CD4-positive, alpha-beta memory T cell (primary cell): ENCODE results near the gene DNAH10. TPM values are rescaled to one million over a fixed set of nuclear protein-coding genes. Genes with fewer than 3 reads are reported as not detected.

Experiments
- CTCF ChIA-PET: fragments of 350-600 bp; sonication (Branson Sonifier 250); formaldehyde crosslinking; loops from one replicate; lab custom pipeline; 2021; ENCODE audit warnings: inconsistent platforms; ENCODE audit not compliant: partially characterized antibody; lab: Charles Lee
- POLR2A ChIA-PET: fragments of 350-600 bp; sonication (Branson Sonifier 250); formaldehyde crosslinking; loops from one replicate; lab custom pipeline; 2021; ENCODE audit not compliant: partially characterized antibody; lab: Charles Lee
- DNase-seq, 5 donors: peaks; one replicate each; pipeline versions ENCODE4 v3.0.0 to v3.0.0-alpha.2; 2020 to 2022; ENCODE audit warnings: mixed read lengths in 1 of 5
- H3K27ac ChIP-seq: one replicate; pipeline ENCODE4 v1.7.0; 2013; ENCODE audit warnings: low read depth, low read length
- H3K27me3 ChIP-seq: 2 replicates; pipeline ENCODE4 v1.7.0; 2013; ENCODE audit warnings: mild to moderate bottlenecking, low read length, moderate library complexity; ENCODE audit not compliant: insufficient read depth
- H3K36me3 ChIP-seq: 2 replicates; pipeline ENCODE4 v1.7.0; 2013; ENCODE audit warnings: mild to moderate bottlenecking, low read length, moderate library complexity; ENCODE audit not compliant: insufficient read depth
- H3K4me1 ChIP-seq: 2 replicates; pipeline ENCODE4 v1.7.0; 2013; ENCODE audit warnings: mild to moderate bottlenecking, low read length, moderate library complexity; ENCODE audit not compliant: insufficient read depth
- H3K4me3 ChIP-seq, 2 donors: one replicate each; pipeline ENCODE4 v1.7.0; 2013; ENCODE audit warnings: low read length in 2 of 2, mild to moderate bottlenecking in 1 of 2
- H3K9me3 ChIP-seq, 2 donors: one replicate each; pipeline ENCODE4 v1.7.0; 2013; ENCODE audit warnings: low read length in 2 of 2, control low read depth in 1 of 2; ENCODE audit not compliant: control insufficient read depth in 1 of 2
- H3K27ac Mint-ChIP-seq, 7 donors: one replicate each; pipeline ENCODE4 v1.8.0; 2020 to 2021; ENCODE audit warnings: mixed read lengths in 7 of 7, mild to moderate bottlenecking in 6 of 7, inconsistent platforms in 3 of 7, moderate library complexity in 3 of 7
- H3K27me3 Mint-ChIP-seq, 2 donors: one replicate each; pipeline ENCODE4 v1.8.0; 2020 to 2021; ENCODE audit warnings: mixed read lengths in 2 of 2
- H3K36me3 Mint-ChIP-seq, 2 donors: one replicate each; pipeline ENCODE4 v1.8.0; 2020 to 2021; ENCODE audit warnings: mixed read lengths in 2 of 2, inconsistent platforms in 1 of 2, mild to moderate bottlenecking in 1 of 2
- H3K4me1 Mint-ChIP-seq, 4 donors: one replicate each; pipeline ENCODE4 v1.8.0; 2020 to 2021; ENCODE audit warnings: mixed read lengths in 4 of 4, mild to moderate bottlenecking in 1 of 4
- H3K4me3 Mint-ChIP-seq, 8 donors: one replicate each; pipeline ENCODE4 v1.8.0; 2020 to 2021; ENCODE audit warnings: mixed read lengths in 8 of 8, mild to moderate bottlenecking in 7 of 8, moderate library complexity in 6 of 8, inconsistent platforms in 3 of 8
- H3K9me3 Mint-ChIP-seq, 8 donors: one replicate each; pipeline ENCODE4 v1.8.0; 2020 to 2021; ENCODE audit warnings: mixed read lengths in 8 of 8, mild to moderate bottlenecking in 5 of 8, inconsistent platforms in 3 of 8, moderate library complexity in 1 of 8
- intact Hi-C: fragments of 100-400 bp; cut with micrococcal nuclease; formaldehyde crosslinking; loops from one replicate; pipeline ENCODE4 v1.15.1; 2023
- polyA plus RNA-seq, 2 donors: library from polyadenylated mRNA; unstranded; fragments of 300-500 nt; fragmentation: Illumina TruSeq; gene quantifications; one replicate each; pipeline ENCODE4 v1.2.3, GENCODE V29; 2021
- total RNA-seq, 2 experiments: library from RNA; stranded (reverse); gene quantifications; one replicate each; pipeline ENCODE4 v1.2.3, GENCODE V29; 2021

The DNAH10 gene
- total and polyA plus RNA-seq, 4 experiments from 2014 or later, result 0.06 to 0.08 (median 0.06) TPM; not detected in 1

GRCh38 chr12:123941000-123941399, 178.9 kb downstream of the DNAH10 start:
- no peak overlapping the region for H3K27ac Mint-ChIP-seq
- H3K4me3 Mint-ChIP-seq, result no peak overlapping the region
- Histone ChIP-seq H3K27ac (no peak overlapping the region), H3K9me3 (no peaks in the 10 kb centered on the region), H3K4me1 (peaks cover 22% of the 10 kb centered on the region), H3K27me3 (no peaks in the 10 kb centered on the region), H3K4me3 (no peak overlapping the region), H3K36me3 (peaks cover 19% of the 10 kb centered on the region)
- H3K36me3 Mint-ChIP-seq, result peaks cover 38 to 42% of the 10 kb centered on the region in 2 donors
- H3K9me3 Mint-ChIP-seq, result peaks cover 0 to 8% (median 0%) of the 10 kb centered on the region in 8 donors
- no peak for DNase-seq
- H3K27me3 Mint-ChIP-seq, result no peaks in the 10 kb centered on the region
- intact Hi-C loops, result no loop called here
- ChIA-PET CTCF (interaction anchor here (1.0 to 1.5 kb wide), 3 partner anchors 8 to 36 kb away, joined by 3 to 4 read pairs (median 3); no protein-coding TSS in a partner anchor), POLR2A (no interaction called here)
- peaks cover 20 to 35% (median 31%) of the 10 kb centered on the region in 4 donors for H3K4me1 Mint-ChIP-seq

- ChIA-PET POLR2A (no interaction called here), CTCF (interaction anchor here (1.0 to 1.5 kb wide), 4 partner anchors 9 to 37 kb away, joined by 3 to 4 read pairs (median 3); no protein-coding TSS in a partner anchor)
- intact Hi-C loops, result no loop called here
- H3K4me1 ChIP-seq, result peaks cover 20% of the 10 kb centered on the region
- Mint-ChIP-seq H3K4me1 (peaks cover 17 to 28% (median 27%) of the 10 kb centered on the region in 4 donors), H3K27me3 (no peaks in the 10 kb centered on the region), H3K4me3 (no peak overlapping the region), H3K27ac (peak overlapping the region in 1 of 7 donors; percentile 6), H3K36me3 (peaks cover 36 to 41% of the 10 kb centered on the region in 2 donors), H3K9me3 (peaks cover 0 to 8% (median 0%) of the 10 kb centered on the region in 8 donors)
- H3K27me3 ChIP-seq, result no peaks in the 10 kb centered on the region
- no peak for DNase-seq
- H3K27ac ChIP-seq, result no peak overlapping the region
- no peak overlapping the region for H3K4me3 ChIP-seq
- H3K9me3 ChIP-seq, result no peaks in the 10 kb centered on the region
- peaks cover 19% of the 10 kb centered on the region for H3K36me3 ChIP-seq
These were observed 179.6 kb downstream of the DNAH10 start for GRCh38 chr12:123941624-123942237.

DNA sequence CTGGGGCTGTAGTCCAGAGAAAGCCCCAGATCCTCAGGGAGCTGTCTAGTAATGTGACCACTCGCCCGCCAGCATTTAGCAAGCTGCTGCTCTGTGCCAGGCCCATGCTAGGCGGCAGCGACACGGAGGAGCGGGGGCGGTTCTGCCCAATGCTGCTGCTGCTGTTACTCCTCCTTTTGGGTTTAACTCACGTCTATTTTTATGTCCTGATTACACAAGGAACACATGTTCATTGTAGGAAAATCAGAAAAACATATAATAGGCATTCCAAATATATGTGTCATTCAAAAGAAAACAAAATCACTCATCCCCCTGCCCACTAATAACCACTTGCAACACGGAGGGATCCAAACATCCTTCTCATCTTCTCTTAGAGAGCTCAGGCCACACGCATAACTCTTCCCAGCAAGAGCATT, 180.1 kb downstream of the DNAH10 start:
- no peak for DNase-seq
- ChIA-PET CTCF (interaction anchor here (1.0 to 1.5 kb wide), 4 partner anchors 10 to 37 kb away, joined by 3 to 4 read pairs (median 3); no protein-coding TSS in a partner anchor), POLR2A (no interaction called here)
- Mint-ChIP-seq H3K27me3 (no peaks in the 10 kb centered on the region), H3K9me3 (peaks cover 0 to 8% (median 0%) of the 10 kb centered on the region in 8 donors), H3K4me1 (peaks cover 17 to 26% (median 25%) of the 10 kb centered on the region in 4 donors), H3K4me3 (no peak overlapping the region), H3K27ac (no peak overlapping the region), H3K36me3 (peaks cover 35 to 41% of the 10 kb centered on the region in 2 donors)
- no peak overlapping the region for H3K4me3 ChIP-seq
- H3K36me3 ChIP-seq, result peaks cover 19% of the 10 kb centered on the region
- H3K4me1 ChIP-seq, result peaks cover 15% of the 10 kb centered on the region
- intact Hi-C loops, result no loop called here
- H3K27ac ChIP-seq, result no peak overlapping the region
- no peaks in the 10 kb centered on the region for H3K27me3 ChIP-seq
- no peaks in the 10 kb centered on the region for H3K9me3 ChIP-seq

GRCh38 chr12:123942911-123943648, 181.0 kb downstream of the DNAH10 start:
- Mint-ChIP-seq H3K27ac (no peak overlapping the region), H3K9me3 (peaks cover 0 to 8% (median 0%) of the 10 kb centered on the region in 8 donors), H3K36me3 (peaks cover 30 to 41% of the 10 kb centered on the region in 2 donors), H3K4me3 (no peak overlapping the region), H3K4me1 (peaks cover 16 to 22% (median 17%) of the 10 kb centered on the region in 4 donors), H3K27me3 (no peaks in the 10 kb centered on the region)
- ChIA-PET POLR2A (no interaction called here), CTCF (no interaction called here)
- H3K9me3 ChIP-seq, result no peaks in the 10 kb centered on the region
- H3K4me1 ChIP-seq, result peaks cover 7% of the 10 kb centered on the region
- DNase-seq, result no peak
- H3K36me3 ChIP-seq, result peaks cover 19% of the 10 kb centered on the region
- H3K4me3 ChIP-seq, result no peak overlapping the region
- H3K27me3 ChIP-seq, result no peaks in the 10 kb centered on the region
- H3K27ac ChIP-seq, result no peak overlapping the region
- intact Hi-C loops, result no loop called here

DNA sequence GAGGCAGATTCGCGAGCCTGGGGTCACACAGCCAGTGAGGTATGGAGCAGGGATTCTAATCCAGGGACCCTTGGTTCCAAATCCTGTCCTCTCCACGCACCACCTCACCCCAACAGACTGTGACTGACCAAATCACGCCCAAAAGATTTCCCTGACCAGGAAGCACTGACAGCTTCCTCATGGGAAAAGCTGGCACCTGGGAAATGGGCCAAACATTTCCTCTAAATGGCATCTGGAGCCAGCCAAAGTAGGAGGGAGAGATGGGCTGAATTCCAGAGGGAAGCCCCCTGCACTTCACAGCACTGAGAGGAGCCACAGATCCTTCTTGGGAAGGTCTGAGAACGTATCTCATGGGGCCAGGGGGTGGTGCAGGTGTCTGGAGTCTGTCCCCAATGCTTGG, 181.7 kb downstream of the DNAH10 start:
- peaks cover 30 to 38% of the 10 kb centered on the region in 2 donors for H3K36me3 Mint-ChIP-seq
- peaks cover 9 to 17% (median 11%) of the 10 kb centered on the region in 4 donors for H3K4me1 Mint-ChIP-seq
- Histone ChIP-seq H3K4me3 (no peak overlapping the region), H3K4me1 (peaks cover under 1% of the 10 kb centered on the region), H3K27me3 (no peaks in the 10 kb centered on the region), H3K9me3 (no peaks in the 10 kb centered on the region), H3K27ac (no peak overlapping the region), H3K36me3 (peaks cover 19% of the 10 kb centered on the region)
- no peaks in the 10 kb centered on the region for H3K27me3 Mint-ChIP-seq
- ChIA-PET POLR2A (no interaction called here), CTCF (interaction anchor here (0.6 kb wide), 1 partner anchor 326 kb away, joined by 3 read pairs; no protein-coding TSS in a partner anchor)
- no peak overlapping the region for H3K27ac Mint-ChIP-seq
- intact Hi-C loops, result no loop called here
- H3K9me3 Mint-ChIP-seq, result peaks cover 0 to 8% (median 0%) of the 10 kb centered on the region in 8 donors
- no peak overlapping the region for H3K4me3 Mint-ChIP-seq
- no peak for DNase-seq

DNA sequence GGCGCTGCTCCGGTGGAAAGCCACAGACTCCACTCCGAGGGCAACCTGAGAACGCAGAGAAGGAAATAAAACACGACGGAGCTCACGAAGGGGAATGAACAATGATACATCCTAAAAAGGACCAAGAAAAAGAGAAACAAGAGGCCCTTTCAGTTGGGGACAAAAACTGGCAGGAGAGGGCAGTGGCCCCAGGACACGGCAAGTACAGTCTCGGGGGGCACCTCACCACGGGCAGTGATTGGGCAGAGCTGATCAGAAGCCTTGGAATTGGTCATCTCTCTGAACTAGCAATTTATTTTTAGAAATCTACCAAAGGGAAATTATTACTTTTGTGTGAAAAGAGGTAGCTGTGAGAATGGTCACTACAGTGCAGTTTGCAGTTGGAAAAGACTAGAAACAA, 182.6 kb downstream of the DNAH10 start:
- Histone ChIP-seq H3K4me3 (no peak overlapping the region), H3K4me1 (no peaks in the 10 kb centered on the region), H3K27ac (no peak overlapping the region), H3K9me3 (no peaks in the 10 kb centered on the region), H3K36me3 (peaks cover 19% of the 10 kb centered on the region), H3K27me3 (no peaks in the 10 kb centered on the region)
- DNase-seq, result no peak
- Mint-ChIP-seq H3K4me1 (peaks cover 6 to 13% (median 8%) of the 10 kb centered on the region in 4 donors), H3K9me3 (peaks cover 0 to 8% (median 0%) of the 10 kb centered on the region in 8 donors), H3K27me3 (no peaks in the 10 kb centered on the region), H3K36me3 (peaks cover 30 to 38% of the 10 kb centered on the region in 2 donors), H3K27ac (peak overlapping the region in 4 of 7 donors; percentile 42 to 75 (median 56)), H3K4me3 (no peak overlapping the region)
- intact Hi-C loops, result no loop called here
- CTCF ChIA-PET, result interaction anchor here (0.6 kb wide), 1 partner anchor 327 kb away, joined by 3 read pairs; no protein-coding TSS in a partner anchor
- POLR2A ChIA-PET, result no interaction called here
